ENCODE measurements around the gene MKNK1. TPM values are rescaled to one million over a fixed set of nuclear protein-coding genes. Genes with fewer than 3 reads are reported as not detected.
A peak's percentile ranks its signal among the peaks of the same experiment; 100 is the strongest.

MKNK1 gene
- total RNA-seq, 2 donors from 2014 or later: 35.5 to 37.5 TPM

DNA sequence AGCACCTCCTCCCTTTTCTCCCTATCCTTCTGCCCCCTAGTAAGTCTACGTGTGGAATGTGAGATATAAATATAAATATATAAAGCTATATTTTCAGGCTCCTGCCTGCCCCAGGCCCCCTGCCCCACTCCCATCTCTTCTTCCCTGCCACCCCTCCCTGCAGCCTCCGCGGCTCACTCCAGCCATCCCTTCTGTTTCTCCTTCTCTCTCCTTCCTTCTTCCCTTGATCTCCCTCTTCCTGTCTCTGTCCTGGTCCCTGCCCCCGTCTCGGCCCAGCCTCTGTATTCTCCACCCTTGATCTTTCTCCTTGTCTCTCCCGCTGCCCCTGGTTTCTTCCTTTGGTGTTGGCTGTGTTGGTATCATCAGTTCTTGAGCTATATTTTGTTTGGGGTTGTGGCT, 91.3 kb downstream of the MKNK1 start:
- DNase-seq: no peak
- Mint-ChIP-seq H3K27ac (no peak overlapping the region), H3K4me1 (ENCODE audit: low read depth) (no peaks in the 10 kb centered on the region)

DNA sequence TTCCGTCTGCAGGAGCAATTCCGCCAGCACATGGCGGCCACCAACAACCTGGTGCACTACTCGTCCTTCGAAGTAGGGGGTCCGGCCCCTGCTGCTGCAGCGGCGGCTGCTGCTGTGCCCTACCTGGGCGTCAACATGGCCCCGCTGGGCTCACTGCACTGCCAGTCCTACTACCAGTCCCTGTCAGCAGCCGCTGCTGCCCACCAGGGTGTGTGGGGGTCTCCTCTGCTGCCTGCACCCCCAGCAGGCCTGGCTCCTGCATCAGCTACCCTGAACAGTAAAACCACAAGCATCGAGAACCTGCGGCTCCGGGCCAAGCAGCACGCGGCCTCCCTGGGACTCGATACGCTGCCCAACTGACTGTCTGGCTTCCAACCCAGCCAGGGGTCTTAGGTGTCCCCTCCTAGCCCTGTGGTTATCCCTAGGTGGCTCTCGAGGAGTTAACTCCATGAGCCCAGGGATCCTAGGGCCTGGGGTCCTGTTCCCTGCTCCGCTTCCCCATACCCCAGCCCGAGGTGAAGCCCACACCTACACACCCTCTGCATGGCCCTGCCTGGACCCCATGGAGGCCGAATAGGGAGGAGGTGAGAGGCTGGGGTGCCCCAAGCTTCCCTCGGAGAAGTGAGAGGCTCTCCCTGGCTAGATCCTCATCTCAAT, 91.8 kb downstream of the MKNK1 start:
- Mint-ChIP-seq H3K36me3 (ENCODE audit: insufficient read depth in 2 of 2) (no peaks in the 10 kb centered on the region), H3K4me3 (no peak overlapping the region), H3K4me1 (ENCODE audit: low read depth) (no peaks in the 10 kb centered on the region), H3K27ac (no peak overlapping the region), H3K27me3 (ENCODE audit: low read depth) (peaks cover 41% of the 10 kb centered on the region), H3K9me3 (no peaks in the 10 kb centered on the region)
- no peak for ATAC-seq (replicated peaks in 1 of 2)
- DNase-seq: no peak

More for the DNA sequence above, 91.3 kb downstream of the MKNK1 start:
- no peak for ATAC-seq (replicated peaks in 1 of 2)
- no peak overlapping the region for H3K4me3 Mint-ChIP-seq
- peaks cover 45% of the 10 kb centered on the region for H3K27me3 Mint-ChIP-seq (ENCODE audit: low read depth)
- H3K9me3 Mint-ChIP-seq: no peaks in the 10 kb centered on the region
- no peaks in the 10 kb centered on the region for H3K36me3 Mint-ChIP-seq (ENCODE audit: insufficient read depth in 2 of 2)

DNA sequence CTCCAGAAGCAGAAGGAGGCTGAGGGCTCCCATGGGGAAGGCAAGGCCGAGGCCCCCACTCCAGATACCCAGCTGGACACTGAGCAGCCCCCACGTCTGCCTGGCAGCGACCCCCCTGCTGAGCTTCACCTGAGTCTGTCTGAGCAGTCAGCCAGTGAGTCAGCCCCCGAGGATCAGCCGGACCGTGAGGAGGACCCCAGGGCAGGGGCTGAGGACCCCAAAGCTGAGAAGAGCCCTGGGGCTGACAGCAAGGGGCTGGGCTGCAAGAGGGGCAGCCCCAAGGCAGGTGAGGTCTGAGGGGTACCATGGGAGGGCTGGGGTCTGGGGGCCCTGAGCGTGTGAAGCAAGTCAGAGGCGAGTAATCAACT, 93.1 kb downstream of the MKNK1 start:
- no peaks in the 10 kb centered on the region for H3K4me1 Mint-ChIP-seq (ENCODE audit: low read depth)

DNA sequence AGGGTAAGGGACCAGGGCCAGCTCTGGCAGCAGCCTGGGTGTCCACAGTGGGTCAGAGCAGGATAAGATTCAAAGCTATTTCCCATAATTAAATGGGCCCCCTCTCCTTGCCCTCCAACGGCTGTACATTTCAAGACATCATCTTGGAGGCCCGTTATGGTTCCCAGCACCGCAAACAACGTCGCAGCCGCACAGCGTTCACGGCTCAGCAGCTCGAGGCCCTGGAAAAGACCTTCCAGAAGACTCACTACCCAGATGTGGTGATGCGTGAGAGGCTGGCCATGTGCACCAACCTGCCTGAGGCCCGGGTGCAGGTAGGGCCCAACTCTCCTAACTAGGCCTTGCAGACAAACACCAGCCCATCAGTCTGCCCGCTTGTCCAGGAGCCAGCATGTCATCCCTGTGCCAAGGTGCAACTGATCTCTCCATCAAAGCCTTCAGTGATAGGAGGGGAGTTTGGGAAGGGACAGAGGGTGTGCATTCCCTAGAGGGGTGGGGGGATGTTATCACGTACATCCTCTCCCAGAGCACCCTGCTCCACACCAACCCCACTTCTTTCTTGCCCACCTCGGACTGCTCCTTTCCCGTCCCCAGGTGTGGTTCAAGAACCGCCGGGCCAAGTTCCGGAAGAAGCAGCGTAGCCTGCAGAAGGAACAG, 93.6 kb downstream of the MKNK1 start:
- H3K27me3 Mint-ChIP-seq (ENCODE audit: low read depth): peaks cover 23% of the 10 kb centered on the region
- no peaks in the 10 kb centered on the region for H3K4me1 Mint-ChIP-seq (ENCODE audit: low read depth)
- no peak for DNase-seq

More for the DNA sequence above, 93.1 kb downstream of the MKNK1 start:
- peaks cover 28% of the 10 kb centered on the region for H3K27me3 Mint-ChIP-seq (ENCODE audit: low read depth)
- H3K27ac Mint-ChIP-seq: no peak overlapping the region
- H3K4me3 Mint-ChIP-seq: no peak overlapping the region
- no peaks in the 10 kb centered on the region for H3K9me3 Mint-ChIP-seq
- DNase-seq (no peak), ATAC-seq (replicated peaks in 1 of 2) (no peak)
- H3K36me3 Mint-ChIP-seq (ENCODE audit: insufficient read depth in 2 of 2): no peaks in the 10 kb centered on the region

DNA sequence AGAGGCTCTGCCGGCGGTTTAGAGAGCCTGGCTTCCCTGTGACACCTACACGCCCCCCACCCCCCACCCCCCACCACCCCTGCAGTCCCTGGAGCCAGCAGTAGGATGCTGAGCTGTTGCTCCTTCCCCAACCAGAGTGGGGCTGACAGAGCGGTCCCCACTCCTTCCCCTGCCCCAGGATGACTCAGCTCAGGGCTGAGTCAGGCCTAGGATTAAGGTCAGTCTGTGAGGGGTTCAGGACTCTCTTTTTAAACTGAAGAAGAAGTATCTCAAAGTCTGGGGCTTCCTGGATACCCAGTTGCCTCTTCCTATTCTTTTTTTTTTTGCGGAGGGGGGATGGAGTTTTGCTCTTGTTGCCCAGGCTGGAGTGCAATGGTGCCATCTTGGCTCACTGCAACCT, 95.3 kb downstream of the MKNK1 start:
- ATAC-seq (replicated peaks in 1 of 2): peak; percentile 64 to 82
- H3K27me3 Mint-ChIP-seq (ENCODE audit: low read depth): peaks cover 19% of the 10 kb centered on the region
- no peak overlapping the region for H3K4me3 Mint-ChIP-seq
- no peak for DNase-seq
- no peaks in the 10 kb centered on the region for H3K4me1 Mint-ChIP-seq (ENCODE audit: low read depth)
- no peak overlapping the region for H3K27ac Mint-ChIP-seq
- no peaks in the 10 kb centered on the region for H3K36me3 Mint-ChIP-seq (ENCODE audit: insufficient read depth in 2 of 2)
- H3K9me3 Mint-ChIP-seq: no peaks in the 10 kb centered on the region

More for the DNA sequence above, 93.6 kb downstream of the MKNK1 start:
- H3K9me3 Mint-ChIP-seq: no peaks in the 10 kb centered on the region
- no peaks in the 10 kb centered on the region for H3K36me3 Mint-ChIP-seq (ENCODE audit: insufficient read depth in 2 of 2)
- no peak for ATAC-seq (replicated peaks in 1 of 2)
- no peak overlapping the region for H3K4me3 Mint-ChIP-seq
- H3K27ac Mint-ChIP-seq: no peak overlapping the region

Other genes with a start within 250 kb of the MKNK1 start
- 1 to 10 TPM; 5.1 to 8.8 TPM for gene FAAH, start 210.0 kb downstream of the MKNK1 start, total RNA-seq
- under 1 TPM in 1 of 2 donors, not detected in 1; 0.37 TPM for gene DMBX1, start 114.4 kb downstream of the MKNK1 start, total RNA-seq
- not detected for gene KNCN, start 52.6 kb downstream of the MKNK1 start, total RNA-seq
- 10 to 100 TPM; 13.3 to 13.7 TPM for gene MOB3C, start 12.5 kb upstream of the MKNK1 start, total RNA-seq
- gene ATPAF1, start 64.1 kb upstream of the MKNK1 start, total RNA-seq: 10 to 100 TPM; 45.7 to 47.5 TPM
- gene TEX38, start 67.6 kb upstream of the MKNK1 start, total RNA-seq: under 1 TPM in 1 of 2 donors, not detected in 1; 0.65 TPM
- 10 to 100 TPM; 48.6 to 50.3 TPM for gene EFCAB14, start 114.8 kb upstream of the MKNK1 start, total RNA-seq
- not detected for gene CYP4B1, start 194.8 kb upstream of the MKNK1 start, total RNA-seq

All from activated T-cell treated with anti-CD3 and anti-CD28 coated beads, Interleukin-2, amount 50 U/mL, for 72 hours (primary cell).